AG04450 (cell line): ENCODE data around the gene ECEL1. TPM values are rescaled to one million over a fixed set of nuclear protein-coding genes. Genes with fewer than 3 reads are reported as not detected.

Source experiments
- CTCF ChIA-PET: fragments of 300-600, 350-600 bp; formaldehyde crosslinking; extraction: SDS; loops from one replicate; lab custom pipeline; 2022; ENCODE audit warnings: antibody characterized with exemption, inconsistent platforms; lab: Charles Lee
- POLR2A ChIA-PET: fragments of 350-600 bp; formaldehyde crosslinking; extraction: SDS; loops from one replicate; lab custom pipeline; 2021; ENCODE audit warnings: antibody characterized with exemption, inconsistent platforms; lab: Yijun Ruan, JAX
- DNase-seq: peaks from one replicate; pipeline ENCODE4 v3.0.0-alpha.2; 2011; ENCODE audit warnings: low read depth, low spot score
- H3K27ac ChIP-seq: one replicate; pipeline ENCODE4 v1.5.1; 2012; ENCODE audit warnings: low read depth, low read length, control low read depth
- H3K27me3 ChIP-seq: one replicate; pipeline ENCODE4 v1.6.0; 2012; ENCODE audit warnings: low read length; ENCODE audit not compliant: control insufficient read depth, insufficient read depth
- H3K4me3 ChIP-seq: 2 replicates; pipeline ENCODE4 v1.5.1; 2011; ENCODE audit warnings: mild to moderate bottlenecking, low read depth, low read length, control low read depth
- H3K9me3 ChIP-seq: 2 replicates; pipeline ENCODE4 v1.5.1; 2012; ENCODE audit warnings: low read length; ENCODE audit not compliant: control insufficient read depth, insufficient read depth
- polyA plus RNA-seq: library from polyadenylated mRNA; depleted of rRNA; stranded (reverse); fragments of >200 nt; gene quantifications from 2 replicates; pipeline ENCODE4 v1.2.3, GENCODE V29; 2011; rRNA removed
- TF ChIP-seq, protein P1 (sequence below): IDR thresholded peaks from 2 replicates; pipeline ENCODE4 v1.5.1; 2011; ENCODE audit warnings: low read depth, low read length, control low read depth, inconsistent platforms

The ECEL1 gene
- polyA plus RNA-seq, 1 experiment = not detected

DNA sequence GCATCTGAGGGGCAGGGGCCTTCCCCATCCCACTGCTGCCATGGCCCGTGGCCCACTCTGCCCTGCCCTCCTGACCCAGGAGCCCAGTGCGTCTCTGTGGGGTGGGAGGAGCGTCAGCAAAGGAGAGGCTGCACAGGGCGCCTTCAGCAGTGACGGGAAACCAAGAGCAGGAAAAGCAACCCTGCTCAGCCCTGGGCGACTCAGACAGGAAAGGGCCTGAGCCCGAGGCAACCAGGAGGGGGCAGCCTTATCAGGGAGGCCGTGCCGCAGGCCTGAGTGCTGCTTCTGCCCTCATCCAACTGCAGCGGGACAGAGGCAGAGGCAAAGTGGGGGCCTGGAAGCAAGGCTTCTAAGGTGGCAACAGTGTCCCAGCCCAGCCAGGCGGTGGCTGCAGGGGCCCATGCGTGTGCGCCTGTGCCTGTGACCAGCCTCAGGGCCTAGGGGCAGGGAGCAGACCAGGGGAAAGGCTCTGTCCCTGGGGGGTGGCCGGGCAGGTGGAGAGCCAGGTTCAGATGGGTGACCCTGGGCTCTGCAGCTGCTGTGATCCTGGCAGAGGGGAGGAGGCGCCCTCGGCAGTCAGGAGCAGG, 54.9 kb downstream of the ECEL1 start:
- H3K27me3 ChIP-seq = peaks cover 16% of the 10 kb centered on the region
- H3K4me3 ChIP-seq = no peak overlapping the region
- no peak for DNase-seq
- H3K27ac ChIP-seq = no peak overlapping the region
- TF ChIP-seq, protein P1, sequence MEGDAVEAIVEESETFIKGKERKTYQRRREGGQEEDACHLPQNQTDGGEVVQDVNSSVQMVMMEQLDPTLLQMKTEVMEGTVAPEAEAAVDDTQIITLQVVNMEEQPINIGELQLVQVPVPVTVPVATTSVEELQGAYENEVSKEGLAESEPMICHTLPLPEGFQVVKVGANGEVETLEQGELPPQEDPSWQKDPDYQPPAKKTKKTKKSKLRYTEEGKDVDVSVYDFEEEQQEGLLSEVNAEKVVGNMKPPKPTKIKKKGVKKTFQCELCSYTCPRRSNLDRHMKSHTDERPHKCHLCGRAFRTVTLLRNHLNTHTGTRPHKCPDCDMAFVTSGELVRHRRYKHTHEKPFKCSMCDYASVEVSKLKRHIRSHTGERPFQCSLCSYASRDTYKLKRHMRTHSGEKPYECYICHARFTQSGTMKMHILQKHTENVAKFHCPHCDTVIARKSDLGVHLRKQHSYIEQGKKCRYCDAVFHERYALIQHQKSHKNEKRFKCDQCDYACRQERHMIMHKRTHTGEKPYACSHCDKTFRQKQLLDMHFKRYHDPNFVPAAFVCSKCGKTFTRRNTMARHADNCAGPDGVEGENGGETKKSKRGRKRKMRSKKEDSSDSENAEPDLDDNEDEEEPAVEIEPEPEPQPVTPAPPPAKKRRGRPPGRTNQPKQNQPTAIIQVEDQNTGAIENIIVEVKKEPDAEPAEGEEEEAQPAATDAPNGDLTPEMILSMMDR = no peak
- ChIA-PET POLR2A (no interaction called here), CTCF (no interaction called here)
- H3K9me3 ChIP-seq = no peaks in the 10 kb centered on the region

DNA sequence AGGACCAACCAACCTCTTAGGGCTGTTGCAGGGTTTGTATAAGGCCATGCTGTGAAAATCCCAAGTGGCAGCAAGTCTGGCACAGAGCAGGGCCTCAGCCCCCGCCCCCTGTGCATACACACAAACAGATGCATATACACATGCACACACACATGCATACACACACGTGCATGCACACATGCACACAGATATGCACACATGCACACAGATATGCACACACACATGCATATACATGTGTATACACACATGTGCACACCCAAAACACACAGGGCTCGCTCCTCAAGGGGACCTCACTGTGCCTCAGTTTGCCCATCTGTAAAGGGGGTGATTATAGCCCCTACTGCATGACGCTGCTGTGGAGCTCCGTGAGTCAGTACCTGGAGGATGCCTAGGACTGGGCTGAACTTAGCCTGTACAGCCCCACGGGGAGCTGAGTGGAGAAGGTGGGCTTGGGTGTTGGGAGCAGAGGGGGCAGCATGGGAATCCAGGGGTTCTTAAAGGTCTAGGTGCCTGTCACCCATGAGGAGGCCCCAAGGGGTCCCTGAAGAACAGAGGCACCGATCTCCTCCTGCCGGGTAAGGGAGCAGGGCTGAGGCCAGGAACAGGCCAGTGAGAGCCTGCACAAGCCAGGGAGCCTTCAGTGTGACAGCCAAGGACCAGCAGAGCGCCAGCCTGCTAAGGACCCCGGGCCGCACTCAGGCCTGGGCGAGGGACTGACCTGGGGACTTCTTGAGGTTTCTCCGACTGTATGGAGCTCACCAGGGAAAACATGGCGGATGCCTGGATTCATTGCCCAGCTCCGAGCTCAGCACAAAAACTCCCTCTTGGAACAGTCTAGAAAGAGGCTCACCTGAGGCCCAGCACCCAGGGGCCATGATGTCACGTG, 55.7 kb downstream of the ECEL1 start:
- CTCF ChIA-PET = no interaction called here
- Histone ChIP-seq H3K27me3 (peaks cover 16% of the 10 kb centered on the region), H3K4me3 (no peak overlapping the region), H3K27ac (no peak overlapping the region), H3K9me3 (no peaks in the 10 kb centered on the region)
- POLR2A ChIA-PET = no interaction called here
- DNase-seq = no peak
- TF ChIP-seq, protein P1 = no peak

Other genes starting within 250 kb of the ECEL1 start
- gene ALPP, start 109.1 kb downstream of the ECEL1 start, polyA plus RNA-seq = not detected in 2 replicates
- not detected in 2 replicates for gene ALPG, start 81.0 kb downstream of the ECEL1 start, polyA plus RNA-seq
- gene ALPI, start 31.7 kb downstream of the ECEL1 start, polyA plus RNA-seq = not detected in 2 replicates
- gene PRSS56, start 32.6 kb upstream of the ECEL1 start, polyA plus RNA-seq = not detected in 2 replicates
- gene CHRND, start 38.3 kb upstream of the ECEL1 start, polyA plus RNA-seq = not detected in 2 replicates
- not detected in 2 replicates for gene CHRNG, start 51.9 kb upstream of the ECEL1 start, polyA plus RNA-seq
- gene TIGD1, start 62.7 kb upstream of the ECEL1 start, polyA plus RNA-seq = 3.6 and 4.3 TPM in 2 replicates
- gene EIF4E2, start 62.9 kb upstream of the ECEL1 start, polyA plus RNA-seq = 40.5 and 47.7 TPM in 2 replicates
- 0.05 TPM in 1 of 2 replicates, not detected in the other for gene EFHD1, start 145.8 kb upstream of the ECEL1 start, polyA plus RNA-seq
- gene GIGYF2, start 209.5 kb upstream of the ECEL1 start, polyA plus RNA-seq = 28.8 and 34.6 TPM in 2 replicates